H1 (cell line): Measurements from ENCODE around the gene ARFRP1. TPM values are rescaled to one million over a fixed set of nuclear protein-coding genes. Genes with fewer than 3 reads are reported as not detected.

Source experiments
- CBX5 ChIP-seq: fragments of 300-800, 300-1000 bp; sonication (generic); IDR thresholded peaks from 2 replicates; pipeline ENCODE4 v1.7.1; 2016; ENCODE audit warnings: antibody characterized with exemption, low read length, low read depth
- CHD1 ChIP-seq: IDR thresholded peaks from 2 replicates; pipeline ENCODE4 v1.6.1; 2012; ENCODE audit warnings: low read depth, low read length, improper control_type of control experiment
- CHD7 ChIP-seq: fragments of 300-600 bp; sonication (generic); IDR thresholded peaks from 2 replicates; pipeline ENCODE4 v1.7.1; 2012; ENCODE audit warnings: low read length, moderate library complexity, mild to moderate bottlenecking, inconsistent platforms; ENCODE audit not compliant: insufficient replicate concordance
- GABPA ChIP-seq: IDR thresholded peaks from 2 replicates; pipeline ENCODE4 v1.6.1; 2011; ENCODE audit warnings: mild to moderate bottlenecking, low read length, moderate library complexity, borderline replicate concordance; ENCODE audit not compliant: insufficient read depth
- HDAC6 ChIP-seq: IDR thresholded peaks from one replicate; pipeline ENCODE4 v1.7.1; 2012; ENCODE audit warnings: low read depth, mild to moderate bottlenecking, inconsistent platforms, low read length, moderate library complexity
- RAD21 ChIP-seq, 2 experiments: IDR thresholded peaks in 1 of 2; conservative IDR thresholded peaks in 1 of 2; 2 replicates each; pipeline ENCODE4 v1.6.1; 2011; ENCODE audit warnings: low read depth in 2 of 2, low read length in 2 of 2, improper control_type of control experiment in 1 of 2, inconsistent platforms in 1 of 2, mild to moderate bottlenecking in 1 of 2, moderate library complexity in 1 of 2
- SIX5 ChIP-seq: IDR thresholded peaks from 2 replicates; pipeline ENCODE4 v1.6.1; 2011; ENCODE audit warnings: mild to moderate bottlenecking, low read depth, low read length
- SP1 ChIP-seq: IDR thresholded peaks from 2 replicates; pipeline ENCODE4 v1.6.1; 2011; ENCODE audit warnings: low read depth, low read length
- TBP ChIP-seq: IDR thresholded peaks from 2 replicates; pipeline ENCODE4 v1.6.1; 2011; ENCODE audit warnings: low read depth, low read length, improper control_type of control experiment
- TEAD4 ChIP-seq: IDR thresholded peaks from 2 replicates; pipeline ENCODE4 v1.6.1; 2012; ENCODE audit warnings: low read depth, low read length, inconsistent platforms, mixed read lengths
- YY1 ChIP-seq: IDR thresholded peaks from 2 replicates; pipeline ENCODE4 v1.6.1; 2011; ENCODE audit warnings: low read depth, mild to moderate bottlenecking, low read length
- polyA plus RNA-seq, 7 experiments: library from polyadenylated mRNA; depleted of rRNA in 3 of 7; stranded (reverse) in 5 of 7; unstranded in 2 of 7; fragments of >200 nt in 5 of 7; fragments of 200-250 nt in 2 of 7; gene quantifications; 1 replicate in 5 of 7; 2 replicates in 1 of 7; 4 replicates in 1 of 7; pipeline versions ENCODE4 v1.2.1 to v1.2.3, GENCODE V29; 2011 to 2013; ENCODE audit warnings: missing spikeins in 2 of 7, mixed read lengths in 2 of 7
- total RNA-seq: library from RNA; stranded (reverse); fragmentation: NEBNext Ultra II Directional; extraction: Animal tissue kit (Norgen Biotek cat#: 25700); gene quantifications from 2 replicates; pipeline ENCODE4 v1.2.1, GENCODE V29; 2021

The ARFRP1 gene
- total and polyA plus RNA-seq, 2 of the 8 experiments (the other 6 are each of a cell fraction or from before 2014, with no cell fraction given): 12.9 to 22.9 TPM

- no peak for TF ChIP-seq CHD7
- TF ChIP-seq SP1: no peak
- no peak for TF ChIP-seq TEAD4
- no peak for TF ChIP-seq CBX5
- 0 out of 4 replicates have a peak, but pooled peaks of 1 of the 2 experiments have one; percentile 6 for TF ChIP-seq RAD21 (IDR thresholded peaks at IDR 0.05 in 1 of 2, conservative IDR thresholded peaks at IDR 0.05 in 1 of 2; ENCODE audit: low read depth in 2 of 2, low read length in 2 of 2)
- no peak for TF ChIP-seq TBP
- TF ChIP-seq SIX5: no peak
- TF ChIP-seq HDAC6: no peak
- no peak for TF ChIP-seq GABPA
- no peak for TF ChIP-seq CHD1
- no peak for TF ChIP-seq YY1
Observed at GRCh38 chr20:63740627-63741353, 33.0 kb upstream of the ARFRP1 start (continued).
